ENCODE results near the gene TXNRD2.

GRCh38 chr22:19879992-19880785 is 61.4 kb downstream of the TXNRD2 start:
- TF ChIP-seq CTCF (IDR thresholded peaks at IDR 0.05; ENCODE audit: poor library complexity, severe bottlenecking) (no peak), POLR2AphosphoS5 (IDR thresholded peaks at IDR 0.05) (no peak), TAF1 (IDR thresholded peaks at IDR 0.05; ENCODE audit: low read depth) (no peak), EZH2 (IDR thresholded peaks at IDR 0.05; ENCODE audit: borderline replicate concordance, insufficient read depth, low read length, poor library complexity, severe bottlenecking) (no peak), EP300 (conservative IDR thresholded peaks at IDR 0.05; ENCODE audit: poor library complexity, severe bottlenecking) (no peak), MXI1 (conservative IDR thresholded peaks at IDR 0.05; ENCODE audit: poor library complexity, severe bottlenecking) (no peak)
- TF ChIP-seq, protein P1, sequence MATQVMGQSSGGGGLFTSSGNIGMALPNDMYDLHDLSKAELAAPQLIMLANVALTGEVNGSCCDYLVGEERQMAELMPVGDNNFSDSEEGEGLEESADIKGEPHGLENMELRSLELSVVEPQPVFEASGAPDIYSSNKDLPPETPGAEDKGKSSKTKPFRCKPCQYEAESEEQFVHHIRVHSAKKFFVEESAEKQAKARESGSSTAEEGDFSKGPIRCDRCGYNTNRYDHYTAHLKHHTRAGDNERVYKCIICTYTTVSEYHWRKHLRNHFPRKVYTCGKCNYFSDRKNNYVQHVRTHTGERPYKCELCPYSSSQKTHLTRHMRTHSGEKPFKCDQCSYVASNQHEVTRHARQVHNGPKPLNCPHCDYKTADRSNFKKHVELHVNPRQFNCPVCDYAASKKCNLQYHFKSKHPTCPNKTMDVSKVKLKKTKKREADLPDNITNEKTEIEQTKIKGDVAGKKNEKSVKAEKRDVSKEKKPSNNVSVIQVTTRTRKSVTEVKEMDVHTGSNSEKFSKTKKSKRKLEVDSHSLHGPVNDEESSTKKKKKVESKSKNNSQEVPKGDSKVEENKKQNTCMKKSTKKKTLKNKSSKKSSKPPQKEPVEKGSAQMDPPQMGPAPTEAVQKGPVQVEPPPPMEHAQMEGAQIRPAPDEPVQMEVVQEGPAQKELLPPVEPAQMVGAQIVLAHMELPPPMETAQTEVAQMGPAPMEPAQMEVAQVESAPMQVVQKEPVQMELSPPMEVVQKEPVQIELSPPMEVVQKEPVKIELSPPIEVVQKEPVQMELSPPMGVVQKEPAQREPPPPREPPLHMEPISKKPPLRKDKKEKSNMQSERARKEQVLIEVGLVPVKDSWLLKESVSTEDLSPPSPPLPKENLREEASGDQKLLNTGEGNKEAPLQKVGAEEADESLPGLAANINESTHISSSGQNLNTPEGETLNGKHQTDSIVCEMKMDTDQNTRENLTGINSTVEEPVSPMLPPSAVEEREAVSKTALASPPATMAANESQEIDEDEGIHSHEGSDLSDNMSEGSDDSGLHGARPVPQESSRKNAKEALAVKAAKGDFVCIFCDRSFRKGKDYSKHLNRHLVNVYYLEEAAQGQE (IDR thresholded peaks at IDR 0.05; ENCODE audit: borderline replicate concordance), result no peak
